Adrenal gland (tissue), 5 donors: ENCODE results near the gene HOXB1.

ENCODE experiments used
- CTCF ChIP-seq, 6 experiments: fragments of 450-650 bp in 4 of 6; fragments of 200-600 bp in 2 of 6; sonication (generic) in 1 of 6; IDR thresholded peaks; 1 replicate in 5 of 6; 2 replicates in 1 of 6; pipeline versions ENCODE4 v1.5.1 to v1.8.0; 2016 to 2021; ENCODE audit warnings: antibody characterized with exemption in 6 of 6, mild to moderate bottlenecking in 2 of 6, moderate library complexity in 1 of 6
- POLR2A ChIP-seq, 2 donors: fragments of 450-650 bp; IDR thresholded peaks; one replicate each; pipeline ENCODE4 v1.6.1; 2017; ENCODE audit warnings: antibody characterized with exemption in 2 of 2, mild to moderate bottlenecking in 2 of 2, moderate library complexity in 1 of 2
- donor health status: DM: no; HTN: no; CAD: no.

- no peak for TF ChIP-seq CTCF (IDR thresholded peaks at IDR 0.05)
- TF ChIP-seq POLR2A (IDR thresholded peaks at IDR 0.05), result no peak
These were observed 21.0 kb upstream of the HOXB1 start for GRCh38 chr17:48551596-48552465.
